Colon (tissue), 2 donors: ENCODE results near the gene TGFBRAP1.

ENCODE experiments used
- FAIRE-seq: peaks from 2 replicates; lab custom pipeline; 2012; peaks lifted over from hg19 to GRCh38; lab: Jason Lieb, UNC
- donor health status: control.
- donor health status: control.

Gene TGFBRAP1

DNA sequence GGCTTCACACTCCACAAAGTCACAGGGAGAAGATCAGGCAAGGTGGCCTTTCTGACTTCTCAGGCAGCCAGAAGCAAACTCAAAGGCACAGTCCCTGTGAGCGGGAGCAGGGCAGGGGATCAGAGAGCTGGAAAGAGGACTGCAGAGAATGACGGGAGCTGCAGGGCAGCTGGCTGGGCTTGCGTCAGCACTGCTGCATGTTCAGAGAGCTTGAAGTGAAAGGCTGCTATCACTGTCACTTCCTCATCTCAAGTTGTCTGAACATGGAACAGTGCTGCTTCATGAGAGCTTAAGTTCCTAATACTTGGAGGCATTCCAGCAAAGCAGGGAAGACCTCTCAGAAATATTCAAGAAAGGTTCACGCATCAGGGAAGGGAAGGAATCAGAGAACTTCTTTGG lies 20.4 kb downstream of the TGFBRAP1 start:
- FAIRE-seq = no peak

DNA sequence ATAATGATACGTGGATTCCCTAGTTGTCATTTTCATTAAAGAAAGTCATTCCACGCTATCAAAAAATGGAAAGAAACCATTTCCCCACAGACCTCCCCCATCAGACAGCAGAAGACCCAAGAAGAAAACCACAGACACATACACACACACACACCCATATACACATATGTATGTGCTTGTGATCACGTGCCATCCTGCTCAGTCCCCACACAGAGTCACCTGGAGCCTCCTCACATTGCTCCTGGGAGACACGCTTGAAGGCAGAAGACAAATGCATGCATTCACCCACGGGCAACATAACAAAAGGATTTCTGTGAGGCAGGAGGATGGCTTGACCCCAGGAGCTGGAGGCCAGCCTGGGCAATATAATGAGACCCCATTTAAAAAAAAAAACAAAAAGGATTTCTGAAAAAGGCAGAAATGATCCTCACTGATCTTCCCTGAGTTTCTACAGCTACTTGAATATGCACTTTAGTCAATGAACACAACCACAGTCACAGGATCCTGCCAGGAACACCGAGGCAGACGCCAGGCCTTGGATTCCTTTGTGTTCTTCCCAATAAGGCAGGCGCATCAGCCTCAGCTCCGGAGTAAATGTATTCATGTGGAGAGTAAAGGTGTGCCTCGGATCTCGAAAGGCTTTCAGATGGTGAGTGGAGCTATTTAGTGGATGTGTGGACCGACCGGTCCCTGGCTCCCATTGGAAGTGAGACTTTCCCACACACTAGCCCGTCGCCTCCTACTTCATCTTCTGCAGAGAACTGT lies 21.0 kb downstream of the TGFBRAP1 start:
- no peak for FAIRE-seq

DNA sequence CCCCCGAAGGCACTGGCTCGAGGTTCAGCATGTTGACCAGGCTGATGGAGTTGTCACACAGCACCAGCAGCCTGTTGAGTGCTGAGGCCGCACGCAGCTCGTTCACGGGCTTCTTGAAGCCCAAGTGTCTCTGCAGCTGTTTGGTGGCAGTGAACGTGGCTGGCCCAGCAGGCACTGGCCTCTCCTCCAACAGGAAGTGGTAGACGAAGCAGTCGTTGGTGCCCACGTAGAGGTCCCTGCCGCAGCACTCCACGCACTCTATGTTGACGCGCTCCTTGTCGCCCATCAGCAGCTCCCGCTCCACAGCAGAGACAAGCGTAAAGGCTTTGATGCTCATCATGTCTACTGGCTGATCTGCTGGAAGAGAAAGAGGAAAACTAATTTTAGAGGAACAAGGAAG lies 21.6 kb downstream of the TGFBRAP1 start:
- FAIRE-seq = no peak

DNA sequence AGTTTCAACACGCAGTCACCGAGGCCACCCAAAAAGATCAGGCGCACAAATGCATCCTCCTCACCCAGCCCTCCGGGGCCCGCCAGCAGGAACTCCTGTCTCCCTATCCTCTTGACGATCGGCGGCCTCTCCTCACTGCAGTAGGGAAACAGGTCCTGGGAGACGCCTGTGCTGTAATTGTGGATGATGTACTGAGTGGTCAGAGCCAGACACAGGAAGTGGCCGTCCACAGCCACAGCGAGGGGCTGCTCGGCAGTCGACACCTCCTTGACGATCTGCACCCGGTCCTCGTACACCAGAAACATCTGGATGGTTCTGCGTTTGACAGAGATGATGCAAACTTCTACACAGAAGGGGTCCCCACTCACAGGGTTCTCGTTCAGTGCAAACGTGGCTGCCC lies 22.0 kb downstream of the TGFBRAP1 start:
- no peak for FAIRE-seq

DNA sequence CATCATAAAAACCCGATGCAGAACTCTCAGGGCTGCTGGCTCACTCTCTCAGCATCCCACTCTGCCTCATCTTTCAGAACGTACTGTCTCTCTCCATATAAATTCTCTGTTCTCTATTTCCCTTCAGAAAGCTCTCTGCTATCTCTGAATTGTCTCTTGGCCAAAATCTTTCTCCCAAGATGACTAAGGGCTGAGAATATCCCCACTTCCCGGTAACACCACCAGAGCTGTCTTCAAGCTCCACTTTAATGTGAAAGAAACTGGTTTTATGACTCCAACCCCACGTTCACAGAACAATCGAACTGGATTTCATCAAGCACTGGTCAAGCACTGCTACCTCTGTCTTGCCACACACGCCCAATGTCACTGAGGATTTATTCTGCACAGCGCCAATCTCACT lies 22.4 kb downstream of the TGFBRAP1 start:
- FAIRE-seq = no peak

DNA sequence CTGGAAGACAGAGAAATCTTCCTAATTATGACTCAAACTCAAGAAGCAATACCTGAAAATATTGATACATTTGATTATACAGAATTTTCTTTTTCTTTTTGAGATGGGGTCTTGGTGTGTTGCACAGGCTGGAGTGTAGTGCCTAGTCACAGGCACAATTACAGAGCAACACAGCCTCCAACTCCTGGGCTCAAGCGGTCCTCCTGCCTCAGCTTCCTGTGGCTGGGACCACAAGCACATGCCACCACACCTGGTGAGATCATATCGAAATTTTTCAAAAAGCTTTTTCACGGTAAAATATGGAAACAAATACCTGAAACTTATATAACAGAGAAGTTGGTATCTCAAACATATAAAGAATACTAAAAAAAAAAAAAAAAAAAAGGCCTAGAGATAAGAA lies 27.9 kb downstream of the TGFBRAP1 start:
- no peak for FAIRE-seq

DNA sequence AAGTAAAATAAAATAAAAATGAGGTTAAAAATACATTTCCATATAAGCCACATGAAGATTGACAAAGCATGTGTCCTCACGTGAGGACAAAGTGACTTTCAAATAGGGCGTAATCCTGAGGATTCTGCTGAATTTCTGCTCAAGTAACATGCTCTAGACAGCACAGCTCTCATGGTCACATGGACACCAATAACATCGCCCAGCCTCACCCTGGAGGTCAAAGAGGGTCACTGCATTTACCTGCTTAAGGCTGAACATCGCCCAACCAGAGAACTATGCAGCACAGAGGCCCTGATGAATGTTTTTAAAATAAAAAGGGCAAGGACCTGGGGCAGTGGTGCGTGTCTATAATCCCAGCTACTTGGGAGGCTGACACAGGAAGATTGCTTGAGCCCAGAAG lies 30.2 kb downstream of the TGFBRAP1 start:
- FAIRE-seq = no peak

DNA sequence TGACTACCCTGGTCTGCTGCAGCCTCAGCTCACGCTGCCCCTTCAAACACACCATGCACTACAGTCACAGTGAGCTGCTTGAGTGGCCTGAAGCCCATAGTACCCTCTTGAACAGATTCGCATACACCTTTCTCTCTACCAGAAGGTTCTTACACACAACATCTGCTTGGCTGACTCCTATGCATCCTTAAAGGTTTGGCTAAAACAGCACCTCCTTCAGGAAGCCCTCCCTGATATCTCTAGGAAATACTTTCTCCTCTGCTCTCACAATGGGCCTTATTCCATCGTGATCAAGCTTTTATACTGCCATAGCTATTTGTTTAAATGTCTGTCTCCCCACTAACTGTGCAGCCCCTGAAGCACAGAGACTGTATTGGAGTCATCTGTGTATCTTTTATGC lies 31.5 kb downstream of the TGFBRAP1 start:
- no peak for FAIRE-seq

DNA sequence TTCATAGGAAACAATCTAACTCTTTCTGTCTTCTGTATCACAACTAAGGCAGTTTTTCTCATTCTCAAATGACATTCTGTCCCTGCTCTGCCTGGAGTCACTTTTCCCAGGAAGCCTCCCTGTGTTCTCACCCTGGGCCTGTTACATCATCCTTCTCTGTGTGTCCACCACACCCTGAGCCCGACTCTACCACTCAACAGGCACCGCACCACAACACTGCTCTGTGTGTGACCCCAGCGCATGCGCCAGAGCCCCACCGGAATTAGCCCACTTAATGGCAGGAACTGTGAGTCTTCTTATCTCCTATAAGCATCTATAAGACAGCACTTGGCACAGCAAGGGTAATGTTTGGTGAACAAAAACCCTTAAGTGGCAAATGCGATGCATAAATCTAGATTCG lies 32.3 kb downstream of the TGFBRAP1 start:
- no peak for FAIRE-seq

DNA sequence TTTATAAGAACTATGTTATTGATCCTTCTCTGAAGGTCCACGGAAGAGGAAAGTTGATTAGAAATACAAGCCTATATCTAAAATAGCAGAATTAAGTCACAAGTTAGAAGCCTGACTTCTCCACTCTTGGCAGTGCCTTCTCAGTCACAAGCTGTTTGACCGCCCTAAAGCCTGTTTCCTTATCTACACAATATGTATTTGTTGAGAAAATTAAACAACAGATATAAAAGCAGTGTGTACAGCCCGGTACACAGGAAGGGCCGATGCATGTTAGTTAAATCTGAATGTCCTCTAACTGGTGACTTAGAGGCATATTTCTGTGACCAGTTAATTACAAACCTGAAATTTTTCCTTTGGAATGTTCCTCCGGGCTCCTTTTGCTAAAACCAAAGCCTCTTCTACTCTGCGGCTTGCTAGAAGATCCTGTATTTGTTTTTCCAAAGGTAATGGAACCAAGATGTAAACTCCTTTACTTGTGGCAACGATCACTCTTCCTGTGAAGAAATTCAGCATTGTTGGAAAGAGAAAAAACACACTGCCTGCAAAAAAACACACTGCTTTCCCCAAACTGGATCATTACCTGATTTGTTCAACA lies 33.4 kb downstream of the TGFBRAP1 start:
- FAIRE-seq = no peak

DNA sequence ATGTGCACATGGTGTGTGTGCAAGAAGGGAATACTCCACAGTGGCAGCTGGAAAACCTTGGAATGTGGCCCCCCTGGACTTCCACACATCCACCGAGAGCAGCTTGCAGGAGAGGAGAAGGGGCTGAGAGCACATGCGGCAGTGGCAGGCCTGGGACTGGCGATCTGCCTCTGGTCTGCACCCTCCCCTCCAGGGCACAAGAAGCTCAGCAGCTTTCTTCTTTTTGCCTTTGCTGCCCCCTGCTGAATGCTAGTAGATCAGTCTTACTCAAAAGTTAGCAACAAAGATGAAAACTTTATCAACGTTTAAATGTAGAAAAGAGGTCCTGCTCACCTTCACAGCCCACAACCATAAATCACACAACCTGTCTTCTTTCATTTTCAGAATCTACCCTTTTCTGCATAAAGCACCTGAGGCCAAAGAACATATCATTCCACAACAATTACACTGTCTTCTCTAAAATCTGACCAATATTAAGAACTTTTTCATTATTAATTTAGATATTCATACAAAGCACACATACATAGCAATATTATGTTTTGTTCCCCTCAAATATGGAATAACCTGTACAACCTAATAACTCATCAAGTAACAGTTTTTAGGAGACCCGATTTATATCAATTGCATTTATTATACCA lies 34.6 kb downstream of the TGFBRAP1 start:
- FAIRE-seq = no peak

DNA sequence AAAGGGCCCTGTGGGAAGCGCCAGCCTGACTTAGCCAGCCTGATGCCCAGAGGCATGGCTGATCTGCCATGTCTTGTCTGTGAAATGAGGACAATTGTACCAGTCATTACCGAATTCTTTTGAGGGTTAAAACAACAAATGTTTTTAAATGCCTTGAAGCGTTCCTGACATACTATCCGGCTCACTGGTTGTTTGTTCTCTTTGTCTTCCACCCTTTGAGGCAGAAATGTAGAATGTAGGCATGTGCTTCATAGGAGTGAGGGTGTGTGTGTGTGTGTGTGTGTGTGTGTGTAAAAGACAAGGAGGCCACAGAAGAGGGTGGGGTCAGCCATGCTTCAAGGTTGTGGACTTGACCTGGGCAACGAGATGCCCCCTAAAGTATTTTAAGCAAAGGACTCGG lies 35.5 kb downstream of the TGFBRAP1 start:
- no peak for FAIRE-seq

DNA sequence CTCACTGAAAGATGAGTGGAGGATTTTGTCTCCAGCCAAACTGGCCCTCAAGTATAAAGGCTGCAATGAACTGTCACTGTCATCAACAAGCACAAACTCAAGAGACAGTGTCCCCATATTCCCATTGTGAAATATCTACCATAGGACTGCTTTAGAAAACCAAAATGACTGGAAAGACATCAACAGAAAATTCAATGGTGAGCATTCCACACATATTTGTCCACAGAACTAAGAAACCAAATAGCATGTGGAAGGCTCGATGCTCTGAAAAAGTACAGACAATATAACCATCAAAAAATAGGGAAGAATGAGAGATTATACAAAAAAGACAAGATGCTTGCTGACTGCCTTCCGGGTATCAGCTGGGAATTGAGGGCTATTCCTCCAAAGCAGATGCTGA lies 37.6 kb downstream of the TGFBRAP1 start:
- no peak for FAIRE-seq

DNA sequence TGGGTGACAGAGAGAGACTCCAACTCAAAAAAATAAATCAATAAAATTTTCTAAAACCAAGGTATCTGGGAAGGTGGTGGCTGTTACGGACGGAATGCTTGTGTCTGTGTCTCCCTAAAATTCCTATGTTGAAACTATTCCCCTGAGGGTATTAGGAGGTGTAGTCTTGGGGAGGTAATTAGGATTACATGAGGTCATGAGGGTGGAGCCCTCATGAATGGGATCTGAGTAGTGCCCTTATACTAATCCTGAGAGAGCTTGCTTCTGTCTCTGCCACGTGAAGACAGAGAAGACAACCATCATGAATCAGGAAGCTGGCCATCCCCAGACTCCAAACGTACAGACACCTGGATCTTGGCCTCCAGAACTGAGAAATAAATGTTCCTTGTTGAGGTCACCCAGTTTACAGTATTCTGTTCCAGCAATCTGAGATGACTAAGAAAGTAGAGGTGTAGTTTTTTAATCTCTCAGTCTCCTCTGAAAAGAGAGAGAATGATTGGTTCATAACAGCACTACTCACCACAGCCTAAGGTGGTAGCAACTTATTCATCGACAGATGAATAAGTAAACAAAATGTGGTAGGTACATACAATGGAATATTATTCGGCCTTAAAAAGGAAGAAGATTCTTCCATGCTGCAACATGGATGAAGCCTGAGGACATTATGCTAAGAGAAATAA lies 38.4 kb downstream of the TGFBRAP1 start:
- FAIRE-seq = no peak

DNA sequence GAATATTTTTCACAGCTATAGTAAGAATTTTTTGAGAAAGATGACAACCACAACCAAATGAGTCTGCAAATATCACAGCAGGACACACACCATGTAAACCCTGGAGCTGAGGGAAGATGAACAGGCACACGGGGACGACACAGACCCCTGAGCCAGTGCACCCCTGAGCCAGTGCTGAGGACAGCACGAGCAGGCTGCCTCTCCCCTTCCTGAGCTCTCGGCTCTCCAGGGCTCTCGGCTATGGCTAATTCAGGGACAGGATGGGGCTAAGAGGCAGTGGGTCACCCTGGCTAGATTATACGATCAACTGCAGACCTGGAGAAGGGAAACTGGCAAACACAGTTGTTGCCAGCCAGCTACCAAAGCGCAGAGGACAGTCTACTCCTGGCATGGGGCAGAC lies 41.4 kb downstream of the TGFBRAP1 start:
- FAIRE-seq = no peak

DNA sequence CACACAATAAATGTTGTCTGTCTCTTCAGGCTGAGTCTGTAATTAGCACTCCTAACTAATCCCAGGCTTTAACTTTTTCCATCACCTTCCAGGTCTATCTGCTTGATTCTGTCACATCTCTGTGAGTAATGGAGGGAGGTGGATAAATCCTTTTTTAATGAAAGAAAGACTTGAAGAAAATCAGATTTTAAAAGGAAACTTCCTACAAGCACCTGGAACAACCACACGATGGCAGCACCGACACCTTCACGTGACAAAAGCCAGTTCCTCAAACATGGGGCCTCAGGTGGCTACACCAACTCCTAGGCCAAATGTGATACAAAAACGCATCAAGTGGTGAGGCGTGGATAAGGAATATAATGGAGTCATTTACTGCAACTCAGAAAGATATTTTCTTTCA lies 41.8 kb downstream of the TGFBRAP1 start:
- FAIRE-seq = no peak

DNA sequence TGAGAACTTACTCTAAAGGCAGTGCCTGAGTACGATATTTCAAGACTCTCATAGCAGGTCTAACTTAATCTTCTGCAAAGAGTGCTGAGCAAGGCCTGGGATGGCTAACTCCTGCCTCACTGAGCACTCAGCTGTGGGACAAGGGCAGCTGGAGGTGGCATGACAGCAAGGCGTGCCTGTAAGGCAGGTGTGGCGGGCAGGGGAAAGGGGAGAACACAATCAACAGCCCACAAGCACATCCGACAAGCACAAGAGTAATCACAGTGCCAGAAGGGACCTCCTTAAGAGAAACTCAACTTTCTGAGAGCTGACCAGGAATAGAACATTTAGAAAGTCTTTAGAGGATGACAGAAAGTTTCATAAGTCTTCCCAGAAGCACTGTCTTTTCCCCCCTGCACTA lies 46.0 kb downstream of the TGFBRAP1 start:
- no peak for FAIRE-seq

DNA sequence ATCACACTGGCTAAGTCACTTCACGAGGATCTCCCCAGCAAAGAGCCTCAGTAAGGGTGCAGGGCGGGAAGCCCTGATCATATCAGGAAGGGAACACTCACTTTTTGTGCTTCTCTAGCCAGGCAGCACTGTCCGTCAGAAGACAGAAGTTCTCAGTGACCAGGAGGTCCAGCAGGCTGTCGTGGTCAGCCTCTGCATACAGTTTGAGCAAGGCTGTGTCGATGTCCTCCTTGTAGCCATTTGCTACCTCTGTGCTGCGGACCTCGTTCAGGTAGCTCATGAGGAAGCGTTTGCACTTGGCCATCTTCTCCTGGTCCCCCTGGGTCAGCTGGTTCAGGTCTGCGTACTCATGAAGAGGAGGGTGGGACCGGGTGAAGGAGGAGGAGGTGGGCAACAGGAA lies 49.3 kb downstream of the TGFBRAP1 start:
- no peak for FAIRE-seq

DNA sequence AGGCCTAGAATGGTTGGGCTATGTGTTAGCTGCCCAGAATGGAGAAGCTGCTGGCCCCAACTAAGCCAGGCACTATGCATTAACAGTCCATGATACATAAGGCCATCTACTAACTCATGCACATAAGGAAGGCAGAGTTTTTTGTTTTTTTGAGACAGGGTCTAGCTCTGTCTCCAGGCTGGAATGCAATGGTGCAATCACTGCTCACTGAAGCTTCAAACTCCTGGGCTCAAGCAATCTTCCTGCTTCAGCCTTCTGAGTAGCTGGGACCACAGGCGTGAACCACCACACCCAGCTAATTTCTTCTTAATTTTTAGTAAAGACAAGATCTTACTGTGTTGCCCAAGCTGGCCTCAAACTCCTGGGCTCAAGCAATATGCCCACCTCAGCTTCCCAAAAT lies 50.4 kb downstream of the TGFBRAP1 start:
- no peak for FAIRE-seq

DNA sequence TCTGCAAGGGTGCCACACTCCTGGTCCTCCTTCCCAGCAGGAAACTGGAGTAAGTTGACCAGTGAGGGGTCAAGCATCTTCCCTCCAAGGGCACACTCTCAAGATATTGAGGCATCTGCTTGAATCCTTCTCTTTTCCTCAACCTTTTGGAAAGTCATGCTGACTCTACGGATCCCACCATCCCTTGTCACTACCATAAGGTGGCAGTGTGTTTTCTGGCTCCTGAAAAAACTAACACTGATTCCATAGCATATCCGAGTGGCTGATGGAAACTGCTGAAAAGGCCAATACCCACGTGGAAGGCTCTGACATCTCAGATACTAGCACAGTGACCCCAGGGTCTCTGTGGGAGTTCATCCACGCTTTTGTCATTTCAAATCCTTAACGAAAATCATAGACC lies 50.9 kb downstream of the TGFBRAP1 start:
- no peak for FAIRE-seq

DNA sequence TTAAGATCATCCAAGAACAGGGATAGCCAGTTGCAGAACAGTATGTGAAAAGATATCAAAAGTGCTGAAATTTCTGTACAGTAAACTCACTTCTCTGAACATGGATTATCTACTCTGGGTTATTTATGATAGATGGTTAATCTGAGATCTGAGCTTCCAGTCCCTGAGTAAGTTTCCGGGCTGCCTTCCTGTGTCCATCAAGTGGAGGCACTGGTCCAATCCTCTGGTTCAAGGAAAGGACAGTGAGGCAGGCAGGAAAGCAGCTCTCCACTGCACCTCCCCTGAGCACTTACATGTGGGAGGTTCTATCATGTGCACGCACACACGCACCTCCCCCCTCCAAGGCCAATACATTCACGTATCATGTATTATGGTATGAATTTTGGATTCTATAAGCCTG lies 55.5 kb downstream of the TGFBRAP1 start:
- no peak for FAIRE-seq

DNA sequence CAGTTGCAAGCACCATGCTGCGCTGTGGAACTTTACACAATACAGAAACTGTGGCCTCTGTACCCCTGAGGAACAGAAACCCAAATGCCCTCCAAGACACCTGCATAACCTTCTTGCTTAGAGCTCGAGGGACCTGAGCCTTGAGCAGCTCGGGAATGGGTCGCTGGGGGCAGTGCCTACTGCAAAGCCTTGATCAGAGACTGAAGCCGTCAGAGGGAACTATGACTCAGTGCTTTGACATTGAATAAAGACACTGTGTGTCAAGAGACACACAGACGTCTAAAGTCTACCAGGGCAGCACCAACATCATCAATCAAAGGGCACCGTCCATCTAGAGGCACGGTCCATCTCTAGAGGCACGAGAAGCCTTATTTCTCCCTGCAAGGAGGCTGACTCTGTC lies 57.4 kb downstream of the TGFBRAP1 start:
- FAIRE-seq = no peak

DNA sequence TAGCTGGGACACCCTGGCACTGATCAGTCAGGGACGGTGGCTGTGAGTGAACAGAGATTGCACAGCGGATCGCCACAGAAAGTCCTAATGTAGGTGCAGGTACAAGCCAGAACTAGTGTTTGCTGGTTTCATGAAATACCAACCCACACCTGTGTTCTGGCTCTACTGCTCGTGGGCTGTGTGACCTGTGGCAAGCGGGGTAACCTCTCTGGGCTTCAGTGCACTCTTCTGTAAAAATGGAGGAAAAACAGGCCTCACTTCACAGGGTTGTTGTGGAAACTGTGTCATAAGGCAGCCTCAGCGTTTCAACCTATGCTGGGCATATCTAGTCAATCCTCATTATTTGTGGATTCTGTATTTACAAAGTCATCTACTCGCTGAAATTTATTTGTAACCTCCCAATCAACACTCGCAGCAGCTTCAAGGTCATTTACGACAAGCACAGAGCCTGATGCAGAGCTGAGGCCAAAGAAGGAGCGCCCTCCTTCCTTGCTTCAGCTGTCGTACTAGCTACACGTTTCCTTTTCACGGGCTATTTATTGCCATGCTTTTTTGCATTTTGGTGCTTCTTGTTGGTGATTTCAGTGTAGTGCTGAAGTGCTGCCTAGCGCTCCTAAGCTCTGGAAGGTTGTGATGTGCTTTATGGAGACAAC lies 58.0 kb downstream of the TGFBRAP1 start:
- FAIRE-seq = no peak
